IPS-15b (cell line): ENCODE measurements around the gene PACSIN1.

ENCODE experiments used
- H3K27me3 ChIP-seq: one replicate; pipeline ENCODE4 v1.6.1; 2013; ENCODE audit warnings: low read length; ENCODE audit not compliant: control insufficient read depth, insufficient read depth
- H3K36me3 ChIP-seq: one replicate; pipeline ENCODE4 v1.6.1; 2013; ENCODE audit warnings: low read length; ENCODE audit not compliant: control insufficient read depth, insufficient read depth
- H3K4me1 ChIP-seq: one replicate; pipeline ENCODE4 v1.6.1; 2013; ENCODE audit warnings: mild to moderate bottlenecking, low read length; ENCODE audit not compliant: control insufficient read depth, insufficient read depth
- H3K4me3 ChIP-seq: one replicate; pipeline ENCODE4 v1.5.1; 2013; ENCODE audit warnings: low read depth, low read length
- H3K9ac ChIP-seq: one replicate; pipeline ENCODE4 v1.6.1; 2013; ENCODE audit warnings: low read depth, mild to moderate bottlenecking, low read length
- H3K9me3 ChIP-seq: one replicate; pipeline ENCODE4 v1.6.1; 2013; ENCODE audit warnings: mild to moderate bottlenecking, low read length; ENCODE audit not compliant: control insufficient read depth, insufficient read depth

Gene PACSIN1

GRCh38 chr6:34536959-34537848 lies 71.3 kb downstream of the PACSIN1 start:
- Histone ChIP-seq H3K4me1 (peaks cover 2% of the 10 kb centered on the region), H3K4me3 (no peak overlapping the region), H3K9me3 (no peaks in the 10 kb centered on the region), H3K9ac (no peak overlapping the region), H3K27me3 (no peaks in the 10 kb centered on the region), H3K36me3 (no peaks in the 10 kb centered on the region)

- Histone ChIP-seq H3K4me1 (peaks cover 2% of the 10 kb centered on the region), H3K36me3 (no peaks in the 10 kb centered on the region), H3K9me3 (no peaks in the 10 kb centered on the region), H3K9ac (no peak overlapping the region), H3K27me3 (no peaks in the 10 kb centered on the region), H3K4me3 (no peak overlapping the region)
These were observed 72.2 kb downstream of the PACSIN1 start for GRCh38 chr6:34537922-34538550.

GRCh38 chr6:34538581-34538980 lies 72.7 kb downstream of the PACSIN1 start:
- H3K9ac ChIP-seq = no peak overlapping the region
- no peak overlapping the region for H3K4me3 ChIP-seq
- H3K9me3 ChIP-seq = no peaks in the 10 kb centered on the region
- no peaks in the 10 kb centered on the region for H3K36me3 ChIP-seq
- H3K27me3 ChIP-seq = no peaks in the 10 kb centered on the region
- peaks cover 2% of the 10 kb centered on the region for H3K4me1 ChIP-seq

GRCh38 chr6:34539181-34539580 lies 73.3 kb downstream of the PACSIN1 start:
- no peaks in the 10 kb centered on the region for H3K9me3 ChIP-seq
- H3K27me3 ChIP-seq = no peaks in the 10 kb centered on the region
- H3K4me3 ChIP-seq = no peak overlapping the region
- H3K4me1 ChIP-seq = peaks cover 2% of the 10 kb centered on the region
- no peak overlapping the region for H3K9ac ChIP-seq
- H3K36me3 ChIP-seq = no peaks in the 10 kb centered on the region

GRCh38 chr6:34540222-34540621 lies 74.3 kb downstream of the PACSIN1 start:
- H3K27me3 ChIP-seq = no peaks in the 10 kb centered on the region
- H3K36me3 ChIP-seq = no peaks in the 10 kb centered on the region
- peaks cover 2% of the 10 kb centered on the region for H3K4me1 ChIP-seq
- no peak overlapping the region for H3K4me3 ChIP-seq
- no peaks in the 10 kb centered on the region for H3K9me3 ChIP-seq
- no peak overlapping the region for H3K9ac ChIP-seq

GRCh38 chr6:34540841-34541240 lies 75.0 kb downstream of the PACSIN1 start:
- H3K4me3 ChIP-seq = no peak overlapping the region
- no peaks in the 10 kb centered on the region for H3K9me3 ChIP-seq
- peaks cover 2% of the 10 kb centered on the region for H3K4me1 ChIP-seq
- H3K9ac ChIP-seq = no peak overlapping the region
- no peaks in the 10 kb centered on the region for H3K27me3 ChIP-seq
- H3K36me3 ChIP-seq = no peaks in the 10 kb centered on the region

GRCh38 chr6:34543421-34543820 lies 77.5 kb downstream of the PACSIN1 start:
- Histone ChIP-seq H3K36me3 (no peaks in the 10 kb centered on the region), H3K9me3 (no peaks in the 10 kb centered on the region), H3K4me1 (peaks cover 2% of the 10 kb centered on the region), H3K9ac (no peak overlapping the region), H3K27me3 (no peaks in the 10 kb centered on the region), H3K4me3 (no peak overlapping the region)

- no peaks in the 10 kb centered on the region for H3K9me3 ChIP-seq
- no peaks in the 10 kb centered on the region for H3K36me3 ChIP-seq
- no peak overlapping the region for H3K9ac ChIP-seq
- peaks cover 2% of the 10 kb centered on the region for H3K4me1 ChIP-seq
- no peaks in the 10 kb centered on the region for H3K27me3 ChIP-seq
- H3K4me3 ChIP-seq = no peak overlapping the region
These were observed 78.3 kb downstream of the PACSIN1 start for GRCh38 chr6:34544052-34544604.

- Histone ChIP-seq H3K9ac (no peak overlapping the region), H3K4me3 (no peak overlapping the region)
These were observed 79.0 kb downstream of the PACSIN1 start for GRCh38 chr6:34544776-34545471.

GRCh38 chr6:34546551-34547321 lies 80.9 kb downstream of the PACSIN1 start:
- Histone ChIP-seq H3K4me1 (no peaks in the 10 kb centered on the region), H3K9me3 (no peaks in the 10 kb centered on the region), H3K27me3 (no peaks in the 10 kb centered on the region), H3K4me3 (no peak overlapping the region), H3K36me3 (no peaks in the 10 kb centered on the region), H3K9ac (no peak overlapping the region)

More at GRCh38 chr6:34544776-34545471, 79.0 kb downstream of the PACSIN1 start:
- H3K4me1 ChIP-seq = no peaks in the 10 kb centered on the region
- H3K27me3 ChIP-seq = no peaks in the 10 kb centered on the region
- no peaks in the 10 kb centered on the region for H3K9me3 ChIP-seq
- H3K36me3 ChIP-seq = no peaks in the 10 kb centered on the region
